Ammon's horn (tissue), 1 donor: ENCODE measurements around the gene POU2F2.
A peak's percentile ranks its signal among the peaks of the same experiment; 100 is the strongest.

ENCODE experiments used
- DNase-seq: peaks from one replicate; pipeline ENCODE4 v3.0.0-alpha.2; 2016; ENCODE audit warnings: low spot score

POU2F2 gene

GRCh38 chr19:42079886-42080763, 52.1 kb downstream of the POU2F2 start:
- no peak for DNase-seq

GRCh38 chr19:42079276-42079669, 53.0 kb downstream of the POU2F2 start:
- no peak for DNase-seq

- DNase-seq, result no peak
Measured at GRCh38 chr19:42078538-42079275, 53.5 kb downstream of the POU2F2 start.

GRCh38 chr19:42078058-42078457, 54.2 kb downstream of the POU2F2 start:
- DNase-seq, result no peak

- DNase-seq, result no peak
Measured at GRCh38 chr19:42076380-42076944, 55.8 kb downstream of the POU2F2 start.

GRCh38 chr19:42075616-42076379, 56.4 kb downstream of the POU2F2 start, which contains the start of gene ZNF574:
Gene ZNF574, plus strand, starts transcription at chr19:42076166. Its CDS starts 2,441 bp downstream, at chr19:42078607.
- peak; percentile 99 for DNase-seq

- no peak for DNase-seq
Measured at GRCh38 chr19:42075364-42075615, 57.0 kb downstream of the POU2F2 start.

GRCh38 chr19:42074513-42075363, 57.5 kb downstream of the POU2F2 start:
- peak; percentile 24 for DNase-seq

- no peak for DNase-seq
Measured at GRCh38 chr19:42071247-42071646, 61.0 kb downstream of the POU2F2 start.

- peak; percentile 62 for DNase-seq
Measured at GRCh38 chr19:42069619-42070351, 62.5 kb downstream of the POU2F2 start, which contains the start of gene GRIK5. Gene GRIK5, minus strand, starts transcription at chr19:42070206. Its CDS starts 4,436 bp downstream, at chr19:42065770.

- DNase-seq, result no peak
Measured at GRCh38 chr19:42068756-42069571, 63.3 kb downstream of the POU2F2 start.

GRCh38 chr19:42068361-42068755, 63.9 kb downstream of the POU2F2 start:
- no peak for DNase-seq

- DNase-seq, result no peak
Measured at GRCh38 chr19:42067315-42067888, 64.8 kb downstream of the POU2F2 start.

- peak; percentile 78 for DNase-seq
Measured at GRCh38 chr19:42066075-42066754, 66.0 kb downstream of the POU2F2 start.

- no peak for DNase-seq
Measured at GRCh38 chr19:42065511-42065910, 66.7 kb downstream of the POU2F2 start.

- no peak for DNase-seq
Measured at GRCh38 chr19:42065051-42065450, 67.2 kb downstream of the POU2F2 start.

- DNase-seq, result no peak
Measured at GRCh38 chr19:42064432-42064831, 67.8 kb downstream of the POU2F2 start.

- no peak for DNase-seq
Measured at GRCh38 chr19:42062381-42062780, 69.9 kb downstream of the POU2F2 start.

GRCh38 chr19:42060117-42060516, 72.1 kb downstream of the POU2F2 start:
- no peak for DNase-seq
